Fibroblast of peridontal ligament (primary cell): ENCODE results near the gene CGB1.

Experiments used
- DNase-seq: peaks from one replicate; pipeline ENCODE4 v3.0.0-alpha.2; 2010; ENCODE audit errors: extremely low read depth

Gene CGB1

GRCh38 chr19:49020931-49021895 lies 15.5 kb downstream of the CGB1 start:
- peak; percentile 7 for DNase-seq

GRCh38 chr19:49020342-49020741 lies 16.4 kb downstream of the CGB1 start:
- no peak for DNase-seq

- DNase-seq, result peak; percentile 11
Observed at GRCh38 chr19:49019242-49019932, 17.3 kb downstream of the CGB1 start.

GRCh38 chr19:49018388-49019241 lies 18.1 kb downstream of the CGB1 start:
- DNase-seq, result peak; percentile 2

- peak; percentile 34 for DNase-seq
Observed at GRCh38 chr19:49017666-49018351, 18.9 kb downstream of the CGB1 start.

- no peak for DNase-seq
Observed at GRCh38 chr19:49017041-49017665, 19.5 kb downstream of the CGB1 start, which contains the start of gene LHB. Gene LHB (minus strand): TSS chr19:49017091. CDS start chr19:49017081, 10 bp downstream.

- DNase-seq, result no peak
Observed at GRCh38 chr19:49016067-49016839, 20.4 kb downstream of the CGB1 start.

- no peak for DNase-seq
Observed at GRCh38 chr19:49014870-49015255, 21.8 kb downstream of the CGB1 start.

GRCh38 chr19:49014123-49014869 lies 22.4 kb downstream of the CGB1 start:
- no peak for DNase-seq

- DNase-seq, result no peak
Observed at GRCh38 chr19:49011194-49011593, 25.5 kb downstream of the CGB1 start.

GRCh38 chr19:49010453-49010852 lies 26.2 kb downstream of the CGB1 start:
- no peak for DNase-seq

- DNase-seq, result no peak
Observed at GRCh38 chr19:49009828-49010227, 26.9 kb downstream of the CGB1 start.

- DNase-seq, result no peak
Observed at GRCh38 chr19:49006905-49007304, 29.8 kb downstream of the CGB1 start.

GRCh38 chr19:49004964-49005614 lies 31.6 kb downstream of the CGB1 start:
- no peak for DNase-seq

GRCh38 chr19:49004133-49004532 lies 32.6 kb downstream of the CGB1 start:
- no peak for DNase-seq

GRCh38 chr19:48999481-49000325 lies 37.0 kb downstream of the CGB1 start:
- peak; percentile 64 for DNase-seq

GRCh38 chr19:48997972-48998371 lies 38.7 kb downstream of the CGB1 start:
- DNase-seq, result peak; percentile 35

- DNase-seq, result no peak
Observed at GRCh38 chr19:48994035-48994386, 42.7 kb downstream of the CGB1 start.
